ENCODE data around the gene RASAL1.

The RASAL1 gene

GRCh38 chr12:113135178-113136127 is at the start of gene RASAL1:
RASAL1 (minus strand) TSS chr12:113135761; CDS start chr12:113135462, 299 bp downstream.
- DNase-seq: peak; percentile 73

GRCh38 chr12:113184900-113185179 is 49.3 kb upstream of the RASAL1 start:
- peak; percentile 85 for DNase-seq

DNA sequence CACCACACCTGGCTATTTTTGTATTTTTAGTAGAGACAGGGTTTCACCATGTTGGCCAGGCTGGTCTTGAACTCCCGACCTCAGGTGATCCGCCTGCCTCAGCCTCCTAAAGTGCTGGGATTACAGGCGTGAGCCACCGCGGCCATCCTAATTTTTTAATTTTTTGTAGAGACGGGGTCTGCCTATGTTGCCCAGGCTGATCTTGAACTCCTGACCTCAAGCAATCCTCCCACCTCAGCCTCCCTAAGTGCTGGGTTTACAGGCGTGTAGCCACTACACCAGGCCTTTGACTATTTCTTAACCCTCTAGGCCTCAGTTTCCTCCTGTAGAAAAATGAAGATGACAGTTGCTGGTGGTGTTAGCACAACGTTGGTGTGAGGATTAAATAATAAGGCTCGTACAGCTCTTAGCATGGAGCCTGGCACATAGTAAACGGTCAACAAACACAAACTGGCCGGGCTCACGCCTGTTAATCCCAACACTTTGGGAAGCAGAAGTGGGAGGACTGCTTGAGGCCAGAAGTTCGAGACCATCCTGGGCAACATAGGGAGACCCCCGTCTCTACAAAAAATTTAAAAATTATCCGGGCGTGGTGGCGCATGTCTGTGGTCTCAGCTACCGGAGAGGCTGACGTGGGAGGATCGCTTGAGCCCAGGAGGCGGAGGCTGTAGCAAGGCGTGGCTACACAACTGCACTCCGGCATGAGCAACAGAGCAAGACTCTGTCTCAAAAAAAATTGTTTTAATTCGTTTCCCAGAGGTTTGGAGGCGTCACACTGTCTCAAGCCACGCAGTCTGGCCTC is 48.7 kb upstream of the RASAL1 start:
- no peak for DNase-seq

DNA sequence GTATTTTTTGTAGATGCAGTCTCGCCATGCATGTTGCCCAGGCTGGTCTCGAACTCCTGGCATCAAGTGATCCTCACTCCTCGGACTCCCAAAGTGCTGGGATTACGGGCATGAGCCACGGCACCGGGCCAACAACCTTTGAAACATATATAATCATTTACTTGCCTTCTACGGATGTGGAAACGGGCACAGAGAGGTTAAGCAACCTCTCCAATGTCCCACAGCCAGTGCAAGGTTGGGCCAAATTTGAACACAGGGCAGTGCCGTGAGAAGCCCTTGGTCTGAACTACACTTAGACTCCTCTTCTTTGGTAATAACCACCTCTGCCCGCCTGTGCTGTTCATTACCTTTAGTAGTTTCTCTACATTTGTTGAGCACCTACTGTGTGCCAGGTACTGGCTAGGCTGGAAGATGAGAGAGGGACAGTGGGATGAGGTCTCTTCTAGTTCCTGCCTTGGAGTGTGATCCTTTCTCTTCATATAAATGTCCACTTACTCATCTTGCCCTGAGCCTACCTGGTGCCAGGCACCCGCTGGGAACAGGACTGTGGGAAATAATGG is 47.5 kb upstream of the RASAL1 start:
- no peak for DNase-seq

DNA sequence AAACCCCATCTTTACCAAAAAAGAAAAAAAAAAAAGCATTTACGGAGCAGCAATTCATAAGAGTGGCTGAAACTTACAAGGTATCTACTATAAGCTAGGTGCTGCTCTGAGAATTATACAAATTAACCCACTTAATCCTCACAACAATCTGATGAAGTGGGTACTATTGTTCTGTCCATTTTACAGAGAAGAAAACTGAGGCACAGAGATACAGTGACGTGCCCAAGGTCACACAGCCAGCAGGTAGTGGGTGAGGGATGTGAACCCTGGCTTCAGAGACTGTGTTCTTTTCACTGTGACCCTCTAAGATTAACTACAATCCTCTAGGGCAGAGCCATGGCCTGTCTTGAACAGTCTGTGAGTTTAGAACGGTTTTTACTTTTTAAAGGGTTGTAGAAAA is 46.4 kb upstream of the RASAL1 start:
- no peak for DNase-seq

DNA sequence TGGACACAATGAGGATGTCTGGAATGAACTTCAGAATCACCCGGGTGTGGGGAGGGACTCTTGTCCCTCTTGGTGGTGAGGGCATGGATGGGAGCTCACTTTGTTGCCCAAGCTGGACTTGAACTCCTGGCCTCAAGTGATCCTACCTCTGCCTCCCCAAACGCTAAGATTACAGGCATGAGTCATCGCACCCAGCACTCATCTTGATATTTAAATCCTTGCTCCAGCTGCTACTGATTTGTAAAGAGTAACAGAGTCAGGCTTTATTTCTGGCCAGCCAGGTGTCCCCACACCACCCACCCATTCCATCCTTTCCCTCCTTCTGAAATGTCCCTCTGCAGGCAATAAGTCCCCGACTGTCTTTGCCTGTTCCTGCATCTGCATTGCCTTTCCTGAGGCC is 44.8 kb upstream of the RASAL1 start:
- DNase-seq: no peak

DNA sequence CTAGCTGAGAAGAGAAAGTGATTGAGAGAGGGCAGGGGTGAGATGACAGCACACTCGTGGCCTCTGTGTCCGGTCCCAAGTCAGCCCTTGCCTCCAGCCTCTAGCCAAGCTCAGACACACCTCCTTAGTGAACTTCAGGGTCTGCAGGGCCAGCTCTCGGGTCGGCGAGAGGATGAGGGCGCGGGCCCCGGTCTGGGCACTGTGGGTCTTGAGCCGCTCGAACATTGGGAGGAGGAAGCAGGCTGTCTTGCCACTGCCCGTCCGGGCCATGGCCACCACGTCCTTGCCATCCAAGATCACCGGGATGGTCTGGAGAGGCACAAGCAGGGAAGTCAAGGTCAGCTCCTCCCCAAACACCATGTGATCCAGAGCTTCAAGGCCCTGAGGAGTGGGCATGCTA is 43.5 kb upstream of the RASAL1 start:
- no peak for DNase-seq

DNA sequence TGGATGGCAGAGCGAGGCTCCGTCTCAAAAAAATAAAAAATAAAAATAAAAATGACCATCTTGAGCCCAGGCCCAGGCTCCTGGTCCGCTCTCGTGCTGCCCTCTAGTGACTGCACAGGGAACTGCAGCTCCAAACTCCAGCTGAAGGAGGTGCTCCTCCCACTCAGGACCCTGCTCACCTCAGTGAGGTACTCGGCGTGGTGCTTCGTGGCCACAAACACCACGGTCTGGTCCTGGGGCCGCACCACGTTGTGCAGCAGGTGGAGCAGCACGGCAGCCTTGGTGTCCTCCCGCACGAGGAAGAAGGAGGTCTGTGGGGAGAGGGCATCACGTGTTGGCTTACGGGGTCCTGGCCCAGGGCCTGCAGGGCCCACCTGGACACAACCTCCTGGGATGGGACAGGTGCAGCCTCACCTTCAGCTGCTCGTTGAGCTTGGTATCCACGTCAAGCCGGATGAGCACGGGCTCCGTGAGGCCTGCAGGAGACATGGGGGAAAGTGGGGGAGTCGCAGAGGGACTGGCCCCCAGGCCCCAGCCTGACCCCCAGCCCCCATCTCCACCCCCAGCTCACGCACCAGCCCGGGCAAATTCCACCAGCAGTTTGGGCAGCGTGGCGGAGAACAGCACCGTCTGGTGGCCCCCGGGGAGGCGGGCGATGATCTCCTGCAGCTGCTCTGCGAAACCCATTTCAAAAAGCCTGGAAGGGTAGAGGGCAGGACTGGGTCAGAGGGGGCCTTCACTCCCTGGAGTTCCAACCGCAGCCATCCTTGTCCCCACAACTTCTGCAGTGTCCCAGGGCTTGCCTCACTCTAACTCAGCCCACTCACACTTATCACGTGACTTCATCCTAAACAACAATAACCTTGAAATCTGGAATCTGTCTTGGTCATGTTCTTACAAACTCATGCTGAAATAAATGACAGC is 39.2 kb upstream of the RASAL1 start:
- peak; percentile 79 for DNase-seq

- no peak for DNase-seq
Observed at GRCh38 chr12:113173081-113173698, 37.6 kb upstream of the RASAL1 start.

DNA sequence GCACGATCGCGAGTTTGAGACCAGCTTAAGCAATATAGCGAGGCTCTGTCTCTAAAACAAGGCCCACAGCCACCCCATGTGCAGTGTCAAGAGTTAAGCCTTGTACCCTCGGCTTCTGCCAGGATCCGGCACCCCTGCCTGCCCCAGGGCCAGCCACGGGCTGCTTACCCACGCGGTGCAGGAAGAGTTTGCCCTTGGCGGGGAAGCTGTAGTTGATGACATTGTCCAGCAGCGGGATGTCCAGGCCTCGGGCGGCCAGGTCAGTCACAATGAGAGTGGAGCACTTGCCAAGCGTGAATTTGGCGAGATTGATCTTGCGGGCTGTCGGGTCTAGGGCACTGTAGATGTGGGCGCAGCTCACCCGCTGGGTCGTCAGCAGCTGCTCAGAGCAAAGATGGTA is 36.6 kb upstream of the RASAL1 start:
- DNase-seq: no peak

- no peak for DNase-seq
Observed at GRCh38 chr12:113171543-113171942, 36.0 kb upstream of the RASAL1 start.

DNA sequence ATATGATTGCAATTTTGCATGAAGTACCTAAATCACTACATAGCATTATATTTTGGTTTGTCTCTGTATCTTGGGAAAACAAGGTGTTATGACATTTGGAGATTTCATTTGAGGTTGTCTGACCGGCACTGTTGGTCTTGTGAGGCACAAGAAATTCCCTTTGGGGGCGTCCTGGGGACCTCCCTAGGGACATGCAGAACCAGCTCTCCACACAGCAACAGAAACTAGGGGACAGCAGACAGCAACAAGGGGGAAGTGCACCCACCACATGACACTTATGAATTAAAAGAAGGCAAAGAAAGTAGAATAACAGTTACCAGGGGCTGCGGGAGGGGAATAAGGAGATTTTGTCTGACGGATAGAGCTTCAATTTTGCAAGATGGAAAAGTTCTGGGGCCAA is 35.4 kb upstream of the RASAL1 start:
- no peak for DNase-seq

- no peak for DNase-seq
Observed at GRCh38 chr12:113170457-113170856, 34.9 kb upstream of the RASAL1 start.

DNA sequence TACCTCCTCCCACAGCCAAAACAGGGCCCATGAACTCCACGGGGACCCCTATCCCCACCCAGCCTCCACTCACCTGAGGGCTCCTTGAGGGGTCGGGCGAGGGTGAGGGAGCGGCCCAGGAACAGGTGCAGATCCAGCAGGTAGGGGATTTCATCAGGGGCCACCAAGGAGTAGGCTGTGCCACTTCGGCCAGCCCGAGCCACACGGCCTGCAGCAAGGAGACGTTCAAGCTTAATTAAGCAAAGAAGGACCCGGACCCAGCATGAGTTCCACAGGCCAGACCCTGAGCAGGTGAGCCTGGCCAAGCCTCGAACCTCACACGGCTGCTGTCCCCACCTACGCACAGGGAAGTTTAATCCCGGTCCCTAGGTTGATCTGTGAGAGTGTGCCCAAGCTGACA is 34.1 kb upstream of the RASAL1 start:
- no peak for DNase-seq

- no peak for DNase-seq
Observed at GRCh38 chr12:113167868-113168267, 32.3 kb upstream of the RASAL1 start.

GRCh38 chr12:113165521-113166450 is 30.2 kb upstream of the RASAL1 start:
- DNase-seq: no peak

GRCh38 chr12:113164014-113164413 is 28.5 kb upstream of the RASAL1 start:
- no peak for DNase-seq

- no peak for DNase-seq
Observed at GRCh38 chr12:113163030-113163360, 27.4 kb upstream of the RASAL1 start.

- no peak for DNase-seq
Observed at GRCh38 chr12:113162102-113163029, 26.8 kb upstream of the RASAL1 start.

- DNase-seq: no peak
Observed at GRCh38 chr12:113161415-113162016, 26.0 kb upstream of the RASAL1 start.
